ENCODE data around the gene ZNF862. TPM values are rescaled to one million over a fixed set of nuclear protein-coding genes. Genes with fewer than 3 reads are reported as not detected.

The ZNF862 gene
- total RNA-seq, 1 experiment from 2014 or later, result 17.7 TPM

- intact Hi-C loops (cut with micrococcal nuclease; ENCODE audit: unreplicated experiment), result no loop called here
- Mint-ChIP-seq H3K27me3 (ENCODE audit: unreplicated experiment) (peaks cover 88% of the 10 kb centered on the region), H3K9me3 (ENCODE audit: low read depth, unreplicated experiment) (no peaks in the 10 kb centered on the region), H3K4me1 (ENCODE audit: low read depth, unreplicated experiment) (no peaks in the 10 kb centered on the region), H3K4me3 (ENCODE audit: low read depth, unreplicated experiment) (no peak overlapping the region), H3K27ac (ENCODE audit: unreplicated experiment) (no peak overlapping the region), H3K36me3 (ENCODE audit: insufficient read depth, unreplicated experiment) (no peaks in the 10 kb centered on the region)
- CTCF ChIA-PET, result no interaction called here
- no peak for DNase-seq
- no peak for TF ChIP-seq CTCF (IDR thresholded peaks at IDR 0.05; ENCODE audit: unreplicated experiment)
- no TSS peak for BruUV-seq (replicated peaks)
Measured at GRCh38 chr7:149791411-149792219, 46.6 kb upstream of the ZNF862 start.

GRCh38 chr7:149792220-149792595 is 46.0 kb upstream of the ZNF862 start:
- CTCF ChIA-PET, result no interaction called here
- Mint-ChIP-seq H3K4me1 (ENCODE audit: low read depth, unreplicated experiment) (no peaks in the 10 kb centered on the region), H3K4me3 (ENCODE audit: low read depth, unreplicated experiment) (no peak overlapping the region), H3K9me3 (ENCODE audit: low read depth, unreplicated experiment) (no peaks in the 10 kb centered on the region), H3K27me3 (ENCODE audit: unreplicated experiment) (peaks cover 83% of the 10 kb centered on the region), H3K27ac (ENCODE audit: unreplicated experiment) (no peak overlapping the region), H3K36me3 (ENCODE audit: insufficient read depth, unreplicated experiment) (no peaks in the 10 kb centered on the region)
- no TSS peak for BruUV-seq (replicated peaks)
- intact Hi-C loops (cut with micrococcal nuclease; ENCODE audit: unreplicated experiment), result no loop called here
- no peak for DNase-seq
- no peak for TF ChIP-seq CTCF (IDR thresholded peaks at IDR 0.05; ENCODE audit: unreplicated experiment)

- no peaks in the 10 kb centered on the region for H3K9me3 Mint-ChIP-seq (ENCODE audit: low read depth, unreplicated experiment)
- no peak overlapping the region for H3K27ac Mint-ChIP-seq (ENCODE audit: unreplicated experiment)
- H3K4me1 Mint-ChIP-seq (ENCODE audit: low read depth, unreplicated experiment), result no peaks in the 10 kb centered on the region
- peaks cover 86% of the 10 kb centered on the region for H3K27me3 Mint-ChIP-seq (ENCODE audit: unreplicated experiment)
- intact Hi-C loops (cut with micrococcal nuclease; ENCODE audit: unreplicated experiment), result no loop called here
- no peak overlapping the region for H3K4me3 Mint-ChIP-seq (ENCODE audit: low read depth, unreplicated experiment)
- no TSS peak for BruUV-seq (replicated peaks)
- H3K36me3 Mint-ChIP-seq (ENCODE audit: insufficient read depth, unreplicated experiment), result no peaks in the 10 kb centered on the region
- CTCF ChIA-PET, result no interaction called here
- no peak for DNase-seq
- TF ChIP-seq CTCF (IDR thresholded peaks at IDR 0.05; ENCODE audit: unreplicated experiment), result no peak
Measured at GRCh38 chr7:149793261-149793660, 44.9 kb upstream of the ZNF862 start.

GRCh38 chr7:149794661-149795060 is 43.5 kb upstream of the ZNF862 start:
- Mint-ChIP-seq H3K9me3 (ENCODE audit: low read depth, unreplicated experiment) (no peaks in the 10 kb centered on the region), H3K36me3 (ENCODE audit: insufficient read depth, unreplicated experiment) (peaks cover 3% of the 10 kb centered on the region), H3K27ac (ENCODE audit: unreplicated experiment) (no peak overlapping the region)

More at GRCh38 chr7:149794661-149795060, 43.5 kb upstream of the ZNF862 start:
- no peaks in the 10 kb centered on the region for H3K4me1 Mint-ChIP-seq (ENCODE audit: low read depth, unreplicated experiment)
- intact Hi-C loops (cut with micrococcal nuclease; ENCODE audit: unreplicated experiment), result no loop called here
- CTCF ChIA-PET, result interaction anchor here (0.9 kb wide), 1 partner anchor 52 kb away, joined by 3 read pairs; no protein-coding TSS in a partner anchor
- no peak for TF ChIP-seq CTCF (IDR thresholded peaks at IDR 0.05; ENCODE audit: unreplicated experiment)
- peaks cover 86% of the 10 kb centered on the region for H3K27me3 Mint-ChIP-seq (ENCODE audit: unreplicated experiment)
- BruUV-seq (replicated peaks), result no TSS peak
- no peak for DNase-seq
- no peak overlapping the region for H3K4me3 Mint-ChIP-seq (ENCODE audit: low read depth, unreplicated experiment)

All from Calu3 (cell line).